HG03280 (cell line): ENCODE measurements around the gene MSMB.
"Not testable (repeated sequence)": the region's sequence is repeated elsewhere in the genome, so short reads cannot be mapped to it uniquely, and the experiment has no call there.

Source experiments
- ATAC-seq: cut with Tn5 transposase; IDR thresholded peaks from one replicate; pipeline ENCODE4 v1.9.1; 2021; ENCODE audit warnings: mild to moderate bottlenecking, moderate library complexity; ENCODE audit not compliant: unreplicated experiment

The MSMB gene

GRCh38 chr10:46046261-46046660 lies at the start of gene MSMB:
MSMB (minus strand) TSS chr10:46046269; CDS start chr10:46046237, 32 bp downstream.
- ATAC-seq, result no peak

- ATAC-seq, result no peak
These were observed 49.1 kb upstream of the MSMB start for GRCh38 chr10:46094931-46095750.

GRCh38 chr10:46094197-46094500 lies 48.1 kb upstream of the MSMB start:
- ATAC-seq, result no peak

GRCh38 chr10:46093316-46094196 lies 47.5 kb upstream of the MSMB start:
- not testable (repeated sequence) for ATAC-seq

GRCh38 chr10:46092524-46093081 lies 46.5 kb upstream of the MSMB start:
- no peak for ATAC-seq

- ATAC-seq, result no peak
These were observed 45.9 kb upstream of the MSMB start for GRCh38 chr10:46091828-46092523.

- ATAC-seq, result no peak
These were observed 45.2 kb upstream of the MSMB start for GRCh38 chr10:46091080-46091827.

GRCh38 chr10:46090258-46090812 lies 44.3 kb upstream of the MSMB start:
- no peak for ATAC-seq

GRCh38 chr10:46087381-46087780 lies 41.3 kb upstream of the MSMB start:
- not testable (repeated sequence) for ATAC-seq

- no peak for ATAC-seq
These were observed 38.5 kb upstream of the MSMB start for GRCh38 chr10:46084321-46085165.

GRCh38 chr10:46080886-46081285 lies 34.8 kb upstream of the MSMB start:
- ATAC-seq, result no peak

- no peak for ATAC-seq
These were observed 33.9 kb upstream of the MSMB start for GRCh38 chr10:46079831-46080585.

- no peak for ATAC-seq
These were observed 31.8 kb upstream of the MSMB start for GRCh38 chr10:46077731-46078413.

GRCh38 chr10:46077141-46077554 lies 31.1 kb upstream of the MSMB start:
- no peak for ATAC-seq

- ATAC-seq, result no peak
These were observed 29.8 kb upstream of the MSMB start for GRCh38 chr10:46075869-46076268.

GRCh38 chr10:46074196-46074946 lies 28.3 kb upstream of the MSMB start:
- no peak for ATAC-seq

- no peak for ATAC-seq
These were observed 27.5 kb upstream of the MSMB start for GRCh38 chr10:46073564-46073963.
